NCI-H460 (cell line): ENCODE results near the gene AMPD2. TPM values are rescaled to one million over a fixed set of nuclear protein-coding genes. Genes with fewer than 3 reads are reported as not detected.

Source experiments
- DNase-seq: peaks from one replicate; pipeline ENCODE4 v3.0.0-alpha.2; 2016; ENCODE audit warnings: low read depth; ENCODE audit errors: extremely low read depth
- polyA plus RNA-seq: library from polyadenylated mRNA; depleted of rRNA; stranded (reverse); fragments of >200 nt; gene quantifications from 2 replicates; pipeline ENCODE4 v1.2.3, GENCODE V29; 2014; cell fraction: nucleus; rRNA removed
- total RNA-seq: library from RNA; depleted of rRNA; stranded (reverse); fragments of >200 nt; shearing (Covaris generic); gene quantifications from 2 replicates; pipeline ENCODE4 v1.2.3, GENCODE V29; 2014; rRNA removed

The AMPD2 gene
- 33.3 and 39.5 TPM in 2 replicates for total RNA-seq
- 217 and 225 TPM in 2 replicates for polyA plus RNA-seq

DNA sequence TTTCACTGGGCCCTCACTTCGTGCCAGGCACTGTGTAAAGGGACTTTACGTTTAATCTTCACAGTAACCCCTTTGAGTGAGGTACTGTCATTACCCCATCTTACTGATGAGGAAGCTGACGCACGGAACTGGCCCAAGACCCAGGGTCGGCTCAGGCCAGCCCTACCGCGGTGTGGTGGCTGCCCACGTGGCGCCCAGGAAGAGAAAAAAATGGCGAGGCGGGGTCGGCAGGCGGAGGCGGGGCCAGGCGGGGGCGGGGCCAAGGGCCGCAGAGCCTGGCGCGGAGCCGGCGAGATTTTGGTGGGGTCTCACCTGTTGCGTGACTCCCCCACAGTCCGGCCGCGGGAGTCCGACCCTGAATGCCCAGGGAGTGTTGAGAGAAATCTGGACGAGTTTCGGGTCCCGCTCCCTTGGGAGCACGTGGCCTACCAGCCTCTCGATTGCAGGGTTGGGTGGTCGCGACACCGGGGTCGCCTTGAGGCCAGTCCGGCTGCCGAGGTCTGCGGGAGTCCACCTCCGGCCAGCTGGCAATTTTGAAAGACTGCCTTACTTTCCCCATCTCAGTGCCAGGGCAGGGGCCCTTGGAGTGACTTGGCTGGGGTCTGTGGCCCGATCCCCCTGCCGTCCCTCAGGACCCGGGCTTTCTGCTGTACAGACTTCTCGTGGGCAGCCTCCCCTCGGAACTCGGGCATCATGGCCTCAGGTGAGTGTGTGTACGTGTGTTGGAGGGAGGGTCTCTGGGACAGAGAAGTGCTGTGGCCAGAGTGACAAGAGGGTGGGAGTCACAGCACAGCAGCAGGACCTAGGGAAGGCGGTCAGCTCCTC lies at the start of gene AMPD2, which contains the start of gene GNAT2:
TSS of gene AMPD2 (plus strand) at position 262 of the 825 bp plus-strand sequence. CDS start 1,339 bp downstream, outside the sequence.
TSS of gene GNAT2 (minus strand) at position 41 of the 825 bp plus-strand sequence. CDS start 6,746 bp downstream, outside the sequence.
- peak; percentile 43 for DNase-seq

DNA sequence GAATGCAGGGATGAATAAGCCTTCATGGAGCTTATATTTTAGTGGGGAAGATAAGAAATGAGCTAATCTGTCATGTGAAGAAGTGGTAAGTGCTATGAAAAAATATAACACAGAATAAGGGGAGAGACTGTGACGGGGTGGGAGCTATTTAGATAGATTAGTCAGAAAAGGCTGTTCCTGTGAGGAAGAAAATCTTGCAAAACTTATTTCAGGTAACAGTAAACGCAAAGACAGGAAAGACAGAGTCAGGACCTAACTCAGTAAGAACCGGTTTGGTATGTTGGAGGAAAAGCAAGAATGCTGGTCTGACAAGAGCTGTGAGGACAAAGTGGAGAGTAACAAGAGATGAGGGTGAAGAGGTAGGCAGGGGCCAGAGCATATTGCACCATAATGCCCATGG lies 49.2 kb upstream of the AMPD2 start:
- DNase-seq: no peak

DNA sequence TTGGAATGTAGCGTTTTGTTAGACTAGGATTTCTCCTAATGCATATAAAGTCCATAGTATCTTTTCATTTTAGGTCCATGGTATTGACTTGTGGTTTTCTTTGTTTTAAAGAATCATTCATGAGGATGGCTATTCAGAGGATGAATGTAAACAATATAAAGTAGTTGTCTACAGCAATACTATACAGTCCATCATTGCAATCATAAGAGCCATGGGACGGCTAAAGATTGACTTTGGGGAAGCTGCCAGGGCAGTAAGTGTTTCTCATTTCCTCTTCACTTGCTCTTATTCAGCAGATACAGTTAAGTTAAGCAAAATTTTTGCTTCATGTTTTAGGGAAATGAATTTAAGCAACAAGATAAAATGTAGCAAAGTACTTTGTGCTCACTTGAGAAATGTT lies 45.9 kb upstream of the AMPD2 start:
- DNase-seq: no peak

DNA sequence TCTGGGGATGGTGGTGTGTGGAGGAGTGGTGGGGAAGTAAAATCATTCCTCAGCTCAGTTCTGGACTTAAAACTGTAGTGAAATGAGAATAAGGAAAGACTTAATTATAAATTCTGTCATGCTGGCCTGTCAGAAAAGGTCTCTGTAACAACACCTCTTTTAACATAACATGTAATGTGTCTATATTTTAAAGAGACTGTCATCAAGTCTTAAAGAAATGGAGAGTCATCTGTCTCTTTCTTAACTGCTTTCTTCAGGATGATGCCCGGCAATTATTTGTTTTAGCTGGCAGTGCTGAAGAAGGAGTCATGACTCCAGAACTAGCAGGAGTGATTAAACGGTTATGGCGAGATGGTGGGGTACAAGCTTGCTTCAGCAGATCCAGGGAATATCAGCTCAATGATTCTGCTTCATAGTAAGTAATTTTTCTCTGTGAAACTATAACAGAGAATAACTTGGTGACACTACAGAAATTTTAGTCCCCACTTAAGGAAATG lies 40.6 kb upstream of the AMPD2 start:
- no peak for DNase-seq

DNA sequence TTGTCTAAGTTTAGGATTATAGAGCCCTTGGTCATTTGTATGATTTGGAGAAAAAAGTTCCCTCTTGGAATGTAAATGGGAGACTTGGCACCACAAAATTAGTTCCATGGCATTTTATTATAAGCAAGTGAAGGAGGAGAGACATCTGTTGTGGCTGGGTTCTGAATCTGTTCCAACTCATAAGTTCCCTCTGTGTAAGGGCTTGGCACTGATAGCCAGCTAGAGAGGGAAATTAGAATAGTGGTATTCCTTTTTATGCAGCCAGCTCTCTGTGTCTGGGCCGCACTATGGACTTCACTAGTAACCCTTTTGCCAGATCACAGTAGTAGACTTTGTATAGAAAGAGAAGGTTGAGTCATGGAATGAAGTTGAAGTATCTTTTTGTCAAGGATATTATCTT lies 40.1 kb upstream of the AMPD2 start:
- no peak for DNase-seq

DNA sequence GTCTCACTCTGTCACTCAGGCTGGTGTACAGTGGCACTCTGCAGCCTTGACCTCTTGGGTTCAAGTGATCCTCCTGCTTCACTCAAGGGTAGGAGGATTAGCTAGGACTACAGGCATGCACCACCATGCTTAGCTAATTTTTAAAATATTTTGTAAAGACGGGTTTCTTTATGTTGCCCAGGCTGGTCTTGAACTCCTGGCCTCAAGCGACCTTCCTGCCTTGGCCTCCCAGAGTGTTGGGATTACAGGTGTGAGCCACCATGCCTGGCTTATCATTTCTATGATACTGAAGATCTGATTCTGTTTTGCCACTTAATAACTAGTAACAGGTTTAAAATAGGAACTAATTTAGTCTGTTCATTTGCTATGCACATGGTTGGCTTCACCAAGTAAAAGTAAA lies 37.6 kb upstream of the AMPD2 start:
- DNase-seq: no peak

DNA sequence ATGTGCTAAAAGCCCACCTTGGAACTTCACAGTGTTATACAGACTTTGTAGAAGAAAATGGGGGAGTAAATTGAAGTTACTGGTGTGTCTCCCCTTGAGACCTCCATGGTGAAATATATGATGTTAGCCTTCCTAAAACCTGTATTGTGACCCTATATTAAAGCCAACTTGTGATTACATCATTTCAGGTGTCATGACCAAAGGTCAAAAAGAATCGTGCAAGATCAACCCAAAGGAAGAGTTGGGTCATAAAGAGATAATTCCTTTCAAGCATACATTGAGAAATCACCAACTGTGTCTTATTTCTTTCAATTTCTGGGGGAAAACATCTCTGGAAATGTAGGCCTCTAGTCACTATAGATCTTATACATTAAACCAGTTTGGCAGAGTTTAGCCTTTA lies 34.9 kb upstream of the AMPD2 start:
- DNase-seq: no peak

DNA sequence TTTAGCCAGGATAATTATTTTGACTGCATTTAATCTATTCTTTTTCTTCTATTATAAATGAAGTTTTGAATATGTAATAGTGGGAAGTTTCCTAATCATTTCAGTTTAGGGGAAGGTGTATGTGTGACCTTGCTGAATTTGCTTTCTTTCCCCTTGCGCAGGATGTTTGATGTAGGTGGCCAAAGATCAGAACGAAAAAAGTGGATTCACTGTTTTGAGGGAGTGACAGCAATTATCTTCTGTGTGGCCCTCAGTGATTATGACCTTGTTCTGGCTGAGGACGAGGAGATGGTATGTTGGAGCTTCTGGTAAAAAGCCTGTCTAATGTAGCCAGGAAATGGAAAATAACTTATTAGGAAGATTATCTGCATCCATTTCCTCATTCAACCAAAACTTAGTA lies 33.6 kb upstream of the AMPD2 start:
- DNase-seq: no peak

DNA sequence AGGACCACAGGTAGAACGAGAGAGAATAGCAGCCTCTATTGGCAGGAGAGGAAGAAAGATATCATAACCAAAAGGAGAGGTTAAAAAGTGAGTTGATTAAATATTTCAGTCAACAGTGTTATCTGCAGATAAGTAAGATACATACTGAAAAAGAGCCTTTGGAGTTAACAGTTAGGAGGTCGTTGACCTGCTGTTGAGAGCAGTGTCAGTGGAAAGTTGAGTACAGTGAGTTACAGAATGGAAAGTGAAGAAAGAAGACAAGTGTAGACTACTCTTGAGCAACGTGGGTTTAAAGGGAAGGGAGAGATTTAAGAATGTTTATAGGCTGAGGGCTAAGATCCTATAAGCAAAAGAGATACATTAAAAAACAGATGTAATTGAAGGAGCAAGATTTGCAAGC lies 30.5 kb upstream of the AMPD2 start:
- DNase-seq: no peak

DNA sequence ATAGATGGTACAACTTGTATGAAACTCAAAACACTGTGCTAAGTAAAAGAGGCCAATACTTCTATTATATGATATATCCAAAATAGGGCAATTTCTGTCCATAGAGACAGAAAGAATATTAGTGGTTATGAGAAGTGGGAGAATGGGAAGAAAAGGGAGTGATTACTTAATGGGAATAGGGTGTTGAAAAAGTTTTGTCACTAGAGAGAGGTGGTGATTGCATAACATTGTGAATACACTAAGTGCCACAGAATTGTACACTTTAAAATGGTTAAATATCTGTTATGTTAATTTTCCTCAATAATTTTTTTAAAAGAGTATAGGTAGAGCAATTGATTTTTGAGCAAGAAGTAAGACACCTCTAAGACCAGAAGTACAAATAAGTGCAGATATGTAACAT lies 30.0 kb upstream of the AMPD2 start:
- DNase-seq: no peak

DNA sequence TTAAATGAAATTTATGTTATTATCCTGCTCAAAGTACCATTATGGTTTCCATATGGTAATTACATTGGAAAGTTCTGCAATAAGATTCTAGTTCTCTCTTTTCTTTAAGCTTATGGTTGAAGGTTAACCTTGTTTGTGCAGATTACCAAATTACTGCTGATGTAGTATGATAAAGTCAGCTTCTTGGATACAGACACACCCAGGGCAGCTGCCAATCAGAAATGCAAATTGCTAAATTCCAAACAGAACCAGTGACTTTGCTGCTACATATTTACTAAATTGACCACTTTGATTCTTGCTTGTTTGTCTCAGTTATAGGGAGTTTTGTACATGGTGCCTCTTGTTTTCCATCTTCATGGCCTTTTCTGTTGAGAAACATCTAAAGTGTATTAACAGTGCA lies 26.7 kb upstream of the AMPD2 start:
- DNase-seq: no peak

DNA sequence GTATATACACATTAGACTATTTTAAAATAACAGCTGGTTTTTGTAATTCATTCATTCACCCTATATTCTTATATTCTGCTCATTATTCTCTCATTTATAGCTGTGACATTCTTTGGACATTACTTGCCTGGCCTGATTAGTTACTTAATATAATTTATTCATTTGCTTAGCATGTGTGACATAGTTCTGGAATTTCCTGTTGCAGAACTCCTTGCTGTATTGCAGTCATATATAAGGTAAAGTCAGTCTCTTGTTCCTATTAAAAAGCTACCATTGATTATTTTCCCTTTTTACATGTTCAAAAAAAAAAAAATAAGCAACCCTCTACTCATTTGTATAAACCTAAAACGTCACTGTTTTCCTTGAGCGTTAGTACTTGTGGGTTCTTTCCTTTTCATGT lies 24.1 kb upstream of the AMPD2 start:
- DNase-seq: no peak

DNA sequence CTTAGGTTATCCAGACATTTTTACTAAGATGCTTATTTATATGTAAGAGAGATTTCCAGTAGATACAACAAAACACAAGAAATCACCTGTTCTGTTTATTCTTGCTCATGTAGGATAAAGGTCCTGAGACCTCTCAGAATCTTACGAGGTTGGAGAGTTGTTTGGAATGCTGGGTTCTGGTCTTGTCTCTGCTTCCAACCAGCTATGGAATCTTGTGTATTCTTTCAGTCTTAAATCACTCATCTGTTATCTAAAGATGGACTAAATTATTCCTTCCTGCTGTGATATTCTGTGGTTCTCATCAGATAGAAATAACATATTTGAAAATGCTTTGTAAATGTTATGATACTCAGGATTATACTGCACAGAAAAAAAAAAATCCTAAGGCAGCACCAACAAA lies 21.5 kb upstream of the AMPD2 start:
- DNase-seq: no peak

DNA sequence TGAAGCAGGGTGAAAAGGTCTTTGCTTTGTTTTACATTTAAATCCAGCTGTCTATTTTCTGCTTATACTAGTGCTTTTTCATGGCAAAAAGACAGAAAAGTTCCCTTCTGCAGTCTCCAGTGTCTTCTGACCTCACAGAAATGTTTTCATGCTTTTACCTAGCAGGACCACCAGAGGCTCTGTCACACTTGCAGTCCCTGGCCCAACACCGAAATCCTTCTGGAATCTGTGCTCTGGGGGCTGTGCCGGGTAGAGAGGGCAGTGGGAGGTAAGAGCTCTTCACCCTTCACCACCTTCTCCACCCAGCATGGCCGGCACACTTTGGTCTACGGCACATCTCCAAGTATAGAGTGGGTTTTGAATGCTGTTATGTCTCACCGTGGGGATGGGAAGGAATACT lies 21.0 kb upstream of the AMPD2 start:
- no peak for DNase-seq

DNA sequence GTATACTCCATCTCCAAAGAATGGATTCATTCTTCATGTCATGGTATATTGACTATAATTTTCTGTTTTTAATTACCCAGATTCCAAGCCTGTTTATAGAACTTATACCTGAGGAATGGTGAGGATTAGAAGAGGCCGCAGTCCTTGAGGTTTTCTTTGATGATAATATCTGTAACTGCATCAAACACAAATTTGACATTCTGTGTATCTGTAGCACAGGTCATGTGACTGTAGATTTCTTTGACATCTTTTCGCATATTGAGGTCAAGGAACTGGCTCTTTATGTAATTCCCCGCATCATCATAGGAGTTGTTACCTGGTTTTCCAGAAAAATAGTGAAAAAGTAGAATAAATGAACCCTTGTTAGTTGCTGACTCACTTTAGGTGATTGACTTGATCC lies 16.4 kb upstream of the AMPD2 start:
- DNase-seq: no peak

DNA sequence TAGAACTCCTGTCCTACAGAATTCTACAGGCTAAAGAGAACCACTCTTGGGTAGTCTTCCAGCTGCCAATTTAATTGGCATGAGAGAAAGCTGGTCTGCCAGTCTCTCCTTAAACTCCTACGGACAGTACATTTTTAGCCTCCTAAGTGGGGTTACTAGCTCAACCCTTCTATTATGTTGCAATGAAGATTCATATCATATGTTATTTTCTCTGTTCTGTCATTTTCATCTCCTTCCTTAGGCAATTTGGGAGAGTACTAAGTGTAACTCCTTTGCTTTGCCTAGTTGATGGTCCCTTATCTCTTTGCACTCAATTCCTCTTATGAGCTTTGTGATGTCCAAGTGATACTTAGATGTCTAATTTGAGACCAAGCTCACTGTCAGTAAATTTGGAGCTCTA lies 14.3 kb upstream of the AMPD2 start:
- no peak for DNase-seq

DNA sequence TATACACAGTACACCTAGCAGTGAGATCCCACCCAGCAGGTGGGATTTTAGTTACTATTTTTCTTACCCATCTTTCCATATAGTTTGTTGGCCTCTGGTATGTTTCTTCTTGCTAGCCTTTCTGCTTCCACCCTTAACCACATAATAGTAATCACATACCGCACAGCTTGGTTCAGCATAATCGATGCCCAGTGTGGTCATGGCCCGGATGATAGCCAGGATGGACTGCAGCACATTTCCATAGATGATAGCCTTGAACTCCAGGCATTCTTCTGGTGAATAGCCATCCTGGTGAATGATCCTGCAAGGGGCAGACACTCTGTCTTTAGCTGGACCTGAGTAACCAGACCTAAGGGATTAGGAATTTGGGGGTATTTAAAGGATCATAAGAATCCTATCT lies 9.8 kb upstream of the AMPD2 start:
- DNase-seq: no peak

DNA sequence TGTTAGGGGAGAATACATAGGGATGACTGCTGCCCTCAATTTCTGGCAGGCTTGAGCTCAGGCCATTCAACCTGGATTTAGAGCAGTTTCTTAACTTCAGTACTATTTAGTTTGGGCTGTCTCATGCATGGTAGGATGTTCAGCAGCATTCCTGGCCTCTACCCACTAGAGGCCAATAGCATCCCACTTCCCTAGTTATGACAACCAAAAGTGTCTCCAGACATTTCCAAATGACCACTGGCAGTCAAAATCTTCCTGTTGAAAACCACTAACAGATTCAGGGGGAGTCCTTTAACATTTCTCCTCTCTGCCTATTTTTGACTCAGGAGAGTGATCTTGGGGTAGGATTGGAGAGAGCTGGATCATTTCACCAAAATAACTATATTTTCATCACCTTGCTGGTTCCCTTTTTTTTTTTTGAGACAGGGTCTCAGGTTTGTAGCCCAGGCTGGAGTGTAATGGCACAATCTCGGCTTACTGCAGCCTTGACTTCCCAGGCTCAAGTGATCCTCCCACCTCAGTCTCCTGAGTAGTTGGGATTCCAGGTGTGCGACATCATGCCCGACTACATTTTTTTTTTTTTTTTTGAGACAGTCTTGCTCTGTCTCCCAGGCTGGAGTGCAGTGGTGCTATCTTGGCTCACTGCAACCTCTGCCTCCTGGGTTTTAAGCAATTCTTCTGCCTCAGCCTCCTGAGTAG lies 8.9 kb upstream of the AMPD2 start:
- no peak for DNase-seq

DNA sequence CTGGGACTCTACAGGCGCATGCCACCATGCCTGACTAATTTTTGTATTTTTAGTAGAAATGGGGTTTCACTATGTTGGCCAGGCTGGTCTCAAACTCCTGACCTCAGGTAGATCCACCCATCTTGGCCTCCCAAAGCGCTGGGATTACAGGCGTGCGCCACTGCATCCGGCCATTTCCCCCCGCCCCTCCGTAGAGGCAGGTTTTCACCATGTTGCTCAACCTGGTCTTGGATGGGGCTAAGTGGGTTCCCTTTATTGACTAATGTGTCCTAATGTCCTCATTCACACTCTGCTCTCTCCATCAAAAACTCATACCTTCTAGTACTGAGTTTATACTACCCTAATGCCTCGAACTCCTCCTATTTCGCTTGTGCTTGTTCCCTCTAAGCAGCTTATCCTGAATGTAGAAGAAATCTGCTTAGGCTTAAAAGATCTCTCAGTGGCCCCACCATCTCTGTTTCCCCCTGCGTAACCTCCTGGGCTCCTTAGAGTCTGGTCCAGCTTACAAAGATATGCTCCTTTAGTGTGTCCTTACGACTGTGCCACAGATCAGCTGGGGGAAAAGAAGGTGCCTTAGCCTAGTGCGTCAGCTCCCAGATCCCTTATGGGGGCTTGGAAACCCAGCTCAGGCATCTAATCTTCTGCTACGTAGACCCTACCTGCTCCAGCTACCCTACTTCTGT lies 8.2 kb upstream of the AMPD2 start:
- DNase-seq: no peak

DNA sequence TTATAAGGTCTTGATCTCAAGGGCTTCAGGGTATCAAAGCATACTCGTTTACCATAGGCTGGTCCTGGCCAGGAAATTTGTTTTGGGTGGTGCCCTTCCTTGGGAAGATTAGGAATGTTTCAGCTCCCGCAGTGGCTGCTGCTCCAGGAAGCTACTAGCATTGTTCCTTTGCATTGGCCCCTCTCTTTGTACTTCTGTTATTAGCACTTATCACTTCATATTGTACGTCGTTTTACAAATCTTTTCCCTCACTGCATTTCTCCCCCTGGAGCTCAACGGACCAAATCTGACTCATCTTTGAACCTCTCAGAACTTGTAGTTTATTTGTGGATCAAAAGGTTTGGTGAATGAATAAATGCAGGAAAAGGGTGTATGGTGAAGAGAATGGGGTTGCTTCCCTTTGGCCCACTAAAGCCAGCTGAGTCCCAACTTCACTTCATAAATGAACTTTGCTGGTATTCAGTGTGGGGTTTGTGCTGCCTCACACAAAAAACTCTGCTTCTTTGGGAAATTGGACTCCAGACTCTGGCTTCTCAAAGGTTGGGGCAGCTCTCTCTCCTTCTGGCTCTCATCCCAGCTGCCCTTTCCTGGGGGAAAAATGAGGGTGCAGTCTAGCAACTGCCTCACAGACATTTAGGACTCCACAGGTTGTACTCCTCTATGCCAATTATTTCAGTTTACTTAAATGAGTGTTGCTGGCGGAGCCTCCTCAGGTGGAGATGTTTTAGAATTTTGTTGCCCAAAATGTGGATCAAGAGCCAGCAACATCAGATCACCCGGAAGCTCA lies 6.1 kb upstream of the AMPD2 start:
- DNase-seq: no peak
